MM.1S (cell line): ENCODE results near the gene PHPT1.

Source experiments
- EZH2 ChIP-seq: fragments of 300-600 bp; sonication (generic); optimal IDR thresholded peaks from 2 replicates; pipeline ENCODE3; 2017; ENCODE audit warnings: low read depth, mild to moderate bottlenecking, antibody characterized with exemption, low read length, mixed read lengths
- EZH2phosphoT487 ChIP-seq: fragments of 300-600 bp; sonication (generic); IDR thresholded peaks from 2 replicates; pipeline ENCODE4 v1.6.1; 2018; ENCODE audit warnings: antibody characterized with exemption, low read length
- TF ChIP-seq, protein P1 (sequence below): fragments of 300-600 bp; sonication (generic); IDR thresholded peaks from 2 replicates; pipeline ENCODE4 v1.5.1; 2016; ENCODE audit warnings: antibody characterized with exemption, low read length, mixed read lengths

DNA sequence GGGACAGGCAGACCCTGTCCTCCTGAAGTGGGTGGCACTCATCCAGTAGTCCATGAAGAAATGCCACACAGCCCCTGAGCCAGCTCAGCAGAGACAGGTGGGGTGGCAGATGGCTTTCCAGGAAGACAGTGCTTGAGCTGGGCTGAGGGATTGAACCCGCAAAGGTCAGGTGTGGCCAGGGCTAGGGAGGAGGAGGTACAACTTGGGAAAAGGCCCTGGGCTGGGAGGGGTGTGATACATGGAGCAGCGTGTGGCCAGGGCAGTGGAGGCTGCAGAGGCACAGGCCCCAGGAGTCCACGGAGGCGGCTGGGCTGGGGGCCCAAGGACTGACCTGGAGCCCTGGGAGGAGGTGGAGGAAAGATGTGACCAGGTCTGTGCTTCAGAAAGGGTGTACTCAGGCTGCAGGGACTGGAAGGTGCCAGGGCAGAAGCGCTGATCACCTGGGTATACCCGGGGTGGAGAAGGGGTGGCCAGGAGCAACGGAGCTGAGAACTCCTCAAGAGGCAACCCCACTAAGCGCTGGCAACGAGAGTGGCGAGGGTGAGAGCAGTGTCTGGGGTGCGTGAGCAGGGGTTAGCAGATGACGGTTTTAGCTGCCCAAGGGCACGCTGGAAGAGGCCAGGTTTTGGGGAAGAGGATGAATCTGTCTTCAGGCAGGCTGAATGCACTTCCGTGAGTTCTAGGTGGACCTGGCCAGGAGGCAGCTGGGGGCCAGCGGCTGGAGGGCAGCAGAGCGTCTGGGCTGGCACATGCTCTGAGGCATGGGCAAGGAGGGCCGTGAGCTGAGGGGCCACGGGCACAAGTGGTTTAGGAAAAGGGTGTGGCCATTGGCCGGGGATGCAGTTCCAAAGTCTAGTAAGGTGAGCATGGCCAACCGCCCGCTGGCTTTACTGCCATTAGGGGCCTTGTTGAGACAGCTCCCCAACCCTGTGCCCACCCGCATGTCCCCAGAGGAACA is 45.4 kb upstream of the PHPT1 start:
- TF ChIP-seq, protein P1, sequence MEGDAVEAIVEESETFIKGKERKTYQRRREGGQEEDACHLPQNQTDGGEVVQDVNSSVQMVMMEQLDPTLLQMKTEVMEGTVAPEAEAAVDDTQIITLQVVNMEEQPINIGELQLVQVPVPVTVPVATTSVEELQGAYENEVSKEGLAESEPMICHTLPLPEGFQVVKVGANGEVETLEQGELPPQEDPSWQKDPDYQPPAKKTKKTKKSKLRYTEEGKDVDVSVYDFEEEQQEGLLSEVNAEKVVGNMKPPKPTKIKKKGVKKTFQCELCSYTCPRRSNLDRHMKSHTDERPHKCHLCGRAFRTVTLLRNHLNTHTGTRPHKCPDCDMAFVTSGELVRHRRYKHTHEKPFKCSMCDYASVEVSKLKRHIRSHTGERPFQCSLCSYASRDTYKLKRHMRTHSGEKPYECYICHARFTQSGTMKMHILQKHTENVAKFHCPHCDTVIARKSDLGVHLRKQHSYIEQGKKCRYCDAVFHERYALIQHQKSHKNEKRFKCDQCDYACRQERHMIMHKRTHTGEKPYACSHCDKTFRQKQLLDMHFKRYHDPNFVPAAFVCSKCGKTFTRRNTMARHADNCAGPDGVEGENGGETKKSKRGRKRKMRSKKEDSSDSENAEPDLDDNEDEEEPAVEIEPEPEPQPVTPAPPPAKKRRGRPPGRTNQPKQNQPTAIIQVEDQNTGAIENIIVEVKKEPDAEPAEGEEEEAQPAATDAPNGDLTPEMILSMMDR = no peak
- TF ChIP-seq EZH2phosphoT487 (no peak), EZH2 (no peak)
